GM19463 (cell line): Measurements from ENCODE around the gene PHETA1.
"Not testable (repeated sequence)": the region's sequence is repeated elsewhere in the genome, so short reads cannot be mapped to it uniquely, and the experiment has no call there.

Experiments
- ATAC-seq: cut with Tn5 transposase; IDR thresholded peaks from one replicate; pipeline ENCODE4 v1.9.1; 2021; ENCODE audit warnings: mild to moderate bottlenecking, moderate library complexity; ENCODE audit not compliant: unreplicated experiment

The PHETA1 gene

DNA sequence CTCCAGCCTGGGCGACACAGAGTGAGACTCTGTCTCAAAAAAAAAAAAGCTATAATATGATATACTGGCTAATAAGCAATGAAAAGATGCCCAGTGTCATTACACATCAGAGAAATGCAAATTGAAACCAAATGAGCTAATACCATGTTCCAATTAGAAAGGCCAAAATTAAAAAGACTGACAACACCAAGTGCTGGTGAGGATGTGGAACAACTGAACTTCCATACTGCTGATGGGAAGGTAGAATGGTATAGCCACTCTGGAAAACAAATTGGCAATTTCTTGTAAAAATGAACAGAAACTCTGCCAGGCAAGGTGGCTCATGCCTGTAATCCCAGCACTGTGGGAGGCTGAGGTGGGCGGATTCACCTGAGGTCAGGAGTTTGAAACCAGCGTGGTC lies 8.5 kb upstream of the PHETA1 start:
- ATAC-seq, result no peak

- not testable (repeated sequence) for ATAC-seq
Observed at GRCh38 chr12:111373231-111373630, 4.3 kb upstream of the PHETA1 start.

DNA sequence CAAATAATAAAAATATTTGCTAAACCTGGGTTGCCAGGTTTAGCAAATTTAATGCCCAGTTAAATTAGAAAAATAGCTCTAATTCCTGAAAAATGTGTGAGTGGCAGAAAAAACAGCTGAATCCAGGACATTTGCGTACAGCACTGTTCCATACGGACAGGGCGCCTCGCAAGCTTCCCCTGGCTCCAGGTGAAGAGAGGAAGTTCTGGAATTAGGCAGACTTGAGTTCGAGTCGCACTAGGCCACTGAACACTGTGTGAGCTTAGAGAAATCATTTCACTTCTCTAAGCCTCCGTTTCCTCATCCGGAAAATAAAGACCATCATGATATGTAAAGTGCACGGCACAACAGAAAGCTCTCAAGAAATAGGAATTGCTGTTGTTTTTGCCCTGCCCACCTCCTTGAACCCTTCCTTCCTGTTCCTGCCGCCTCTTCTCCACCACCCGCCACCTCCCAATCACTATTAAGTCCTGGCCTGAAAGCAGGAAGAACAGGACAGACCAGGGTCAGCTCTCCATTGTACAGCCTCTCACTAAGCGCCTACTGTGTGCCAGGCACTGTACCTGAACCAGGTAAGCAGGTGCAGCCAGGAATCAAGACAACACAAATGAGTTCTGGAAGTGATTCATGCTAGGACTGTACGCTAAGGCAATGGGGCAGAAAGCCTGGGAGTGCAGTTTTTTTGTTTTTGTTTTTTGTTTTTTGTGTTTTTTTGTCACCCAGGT lies 763 bp upstream of the PHETA1 start:
- no peak for ATAC-seq

DNA sequence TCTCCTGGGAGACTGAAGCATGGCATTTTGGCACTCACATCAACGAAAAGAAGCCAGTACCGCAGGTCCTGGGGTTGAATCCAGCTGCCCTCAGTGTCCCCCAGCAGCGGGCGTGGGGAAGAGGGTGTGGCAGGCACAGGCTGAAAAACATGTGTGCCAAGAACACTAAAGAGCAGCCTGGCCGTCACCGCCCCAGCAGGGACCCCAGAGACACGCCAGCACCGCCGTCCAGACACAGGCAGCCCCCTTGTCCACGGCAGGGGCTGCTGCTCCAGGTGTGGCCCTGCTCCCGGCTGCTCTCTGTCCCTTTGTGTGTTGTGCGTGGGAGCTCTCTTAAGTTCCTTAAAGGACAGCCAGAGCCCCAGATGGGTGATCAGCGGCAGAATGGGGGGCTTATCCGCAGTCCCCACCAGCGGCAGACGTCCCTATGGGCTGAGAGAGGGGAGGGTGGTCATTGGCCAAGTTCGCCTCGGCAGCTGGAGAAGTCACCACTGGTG lies 556 bp downstream of the PHETA1 start:
- ATAC-seq, result no peak

DNA sequence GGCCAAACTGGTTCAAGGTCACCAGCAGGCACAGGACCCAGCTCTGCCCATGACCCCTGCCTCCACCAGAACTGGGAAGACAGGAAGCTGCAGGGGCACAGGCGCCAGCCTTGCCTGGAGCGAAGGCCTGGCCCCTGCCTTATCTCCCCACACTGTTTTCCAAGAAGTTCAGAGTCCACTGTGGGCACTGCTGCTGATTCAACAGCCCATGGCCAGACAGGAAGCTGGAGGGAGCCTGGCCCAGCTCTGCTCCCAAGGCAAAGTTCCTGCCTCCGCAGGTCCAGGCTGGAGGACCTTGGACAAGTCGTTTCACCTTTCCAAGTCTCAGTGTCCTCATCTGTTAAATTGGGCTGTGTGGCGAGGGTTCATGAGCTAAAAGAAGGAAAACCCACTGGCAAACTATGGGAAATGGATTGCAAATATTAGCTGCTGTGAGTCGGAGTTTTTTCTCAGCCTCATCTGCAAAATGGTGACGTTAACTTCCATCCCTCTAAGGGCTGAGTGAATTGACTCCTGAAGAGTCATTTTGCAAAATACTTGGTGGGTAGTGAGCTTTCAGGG lies 1.2 kb downstream of the PHETA1 start:
- ATAC-seq, result no peak

DNA sequence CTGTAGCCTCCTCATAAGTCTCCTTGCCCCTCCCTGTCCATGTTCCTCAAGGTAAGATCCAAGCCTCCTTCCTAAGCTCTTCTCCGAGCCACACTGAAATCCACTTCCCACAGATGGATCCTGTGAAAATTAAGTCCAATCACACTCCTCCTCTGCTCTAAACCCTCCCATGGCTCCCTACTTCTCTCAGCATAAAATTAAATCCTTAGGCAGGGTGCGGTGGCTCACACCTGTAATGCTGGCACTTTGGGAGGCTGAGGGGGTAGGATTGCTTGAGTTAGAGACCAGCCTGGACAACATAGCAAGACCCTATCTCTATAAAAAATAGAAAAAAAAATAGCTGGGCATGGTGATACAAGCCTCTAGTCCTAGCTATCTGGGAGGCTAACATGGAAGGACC lies 2.3 kb downstream of the PHETA1 start:
- no peak for ATAC-seq

DNA sequence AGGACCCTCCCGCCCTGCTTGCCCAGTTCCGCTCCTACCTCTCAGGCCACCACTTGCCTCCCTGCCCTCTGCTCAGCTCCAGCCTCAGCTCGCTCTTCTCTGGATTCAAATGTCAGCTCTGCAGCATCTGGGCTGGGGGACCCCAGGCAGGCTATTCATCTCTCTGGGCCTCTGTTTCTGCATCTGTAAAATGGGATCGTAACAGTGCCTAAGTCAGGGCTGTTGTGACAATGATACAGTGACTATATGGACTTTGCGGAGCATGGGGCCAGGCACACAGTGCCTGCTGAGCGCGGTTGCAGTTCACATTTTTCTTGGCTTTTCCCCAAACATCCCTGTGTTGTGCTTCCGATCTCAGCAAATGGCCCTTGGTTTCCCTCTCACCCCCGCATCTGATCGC lies 2.8 kb downstream of the PHETA1 start:
- ATAC-seq, result no peak

DNA sequence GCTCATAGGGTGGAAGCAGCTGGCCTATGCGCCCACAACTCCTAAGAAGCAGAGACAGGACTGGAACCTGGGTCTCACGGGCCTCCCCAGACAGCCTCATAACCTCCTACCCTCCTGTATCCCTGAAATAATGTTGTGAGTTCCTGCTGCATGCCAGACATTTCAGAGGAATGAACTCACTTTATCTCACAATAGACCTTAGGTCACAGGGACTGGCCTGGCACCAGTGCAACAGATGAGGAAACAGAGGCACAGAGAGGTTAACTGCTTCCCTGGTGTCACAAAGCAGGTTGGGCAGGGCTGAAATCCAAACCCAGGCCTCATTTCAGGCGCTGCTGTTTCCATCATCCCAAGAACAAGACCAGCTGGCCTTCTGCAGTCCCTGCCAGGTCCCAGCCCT lies 5.3 kb downstream of the PHETA1 start:
- ATAC-seq, result no peak

DNA sequence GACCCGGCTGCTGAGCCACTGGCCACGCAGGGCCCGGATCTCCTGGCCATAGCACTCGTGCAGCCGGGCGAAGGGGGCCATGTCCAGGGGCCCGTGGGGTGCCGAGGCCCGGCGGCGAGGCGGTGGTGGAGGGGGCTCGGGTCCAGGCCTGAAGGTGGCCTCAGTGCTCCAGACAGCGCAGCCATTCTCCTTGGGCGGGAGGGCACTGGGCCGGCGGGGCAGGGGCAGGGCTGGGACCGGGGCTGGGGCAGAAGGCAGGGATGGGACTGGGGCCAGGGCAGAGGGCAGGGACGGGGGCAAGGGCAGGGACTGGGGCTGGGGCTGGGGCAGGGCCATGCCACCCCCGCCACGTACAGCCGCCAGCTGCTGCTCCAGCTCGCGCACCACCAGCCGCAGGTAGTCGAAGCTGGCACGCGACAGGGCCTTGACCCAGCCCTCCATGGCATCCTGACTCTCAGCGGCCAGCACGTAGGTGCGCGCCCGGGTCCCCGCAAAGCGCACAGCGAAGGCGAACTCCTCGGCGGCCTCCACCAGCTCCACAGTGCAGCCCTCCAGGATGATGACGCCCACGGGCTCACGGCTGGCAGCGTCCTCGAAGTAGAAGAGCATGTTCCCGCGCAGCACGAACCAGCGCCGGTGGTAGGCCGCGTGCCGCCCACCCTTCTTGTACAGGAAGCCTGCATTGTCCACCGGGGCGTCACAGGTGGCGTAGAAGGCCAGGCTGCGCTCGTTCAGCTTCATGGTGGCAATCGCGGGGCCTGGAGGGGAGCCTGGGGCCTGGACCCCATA lies 6.0 kb downstream of the PHETA1 start:
- no peak for ATAC-seq

GRCh38 chr12:111361717-111362576 lies 6.9 kb downstream of the PHETA1 start:
- no peak for ATAC-seq

GRCh38 chr12:111361073-111361716 lies 7.7 kb downstream of the PHETA1 start:
- no peak for ATAC-seq

DNA sequence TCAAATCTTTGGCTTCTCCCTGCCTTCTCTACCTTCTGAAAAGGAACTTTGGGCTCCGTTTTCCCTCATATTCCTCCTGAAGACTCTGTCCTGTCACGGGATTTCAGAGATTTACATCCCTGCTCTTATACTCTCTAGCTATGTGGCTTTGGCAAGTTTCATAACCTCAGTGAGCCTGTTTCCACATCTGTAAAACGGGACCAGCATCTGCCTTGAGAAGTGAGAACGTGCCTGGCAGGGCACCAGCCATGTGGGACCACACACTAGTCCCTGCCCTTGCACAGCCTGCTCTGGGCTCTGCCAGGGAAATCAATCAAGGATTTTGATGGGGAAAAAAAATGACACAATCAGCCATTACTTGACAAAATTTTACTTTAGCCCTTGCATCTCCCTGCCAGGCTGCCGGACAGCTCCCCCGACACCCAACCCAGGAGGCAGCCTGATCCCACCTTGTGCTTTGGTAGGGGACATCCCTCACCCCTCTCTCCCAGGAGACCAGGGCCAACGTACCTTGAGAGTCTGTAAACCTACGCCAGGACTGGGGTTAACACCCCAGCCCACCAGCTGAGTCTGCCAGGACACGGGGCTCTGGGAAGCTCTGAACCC lies 8.5 kb downstream of the PHETA1 start:
- no peak for ATAC-seq

DNA sequence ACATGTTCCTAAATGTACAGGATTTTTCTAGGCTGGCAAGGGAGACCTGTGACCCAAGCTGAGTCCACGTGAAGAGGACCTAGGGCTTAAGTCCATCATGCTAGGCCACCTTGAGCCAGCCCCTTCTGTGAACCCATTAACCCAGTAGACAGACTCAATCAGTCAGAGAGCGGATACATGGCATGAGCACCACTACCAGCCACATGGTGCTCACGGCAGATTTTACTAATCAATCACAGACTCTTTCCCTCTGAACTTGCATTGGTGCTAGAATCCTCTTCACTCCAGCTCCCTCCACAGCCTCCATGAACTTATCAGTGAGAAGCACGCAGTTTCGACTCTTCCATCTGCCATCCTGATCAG lies 9.0 kb downstream of the PHETA1 start:
- no peak for ATAC-seq

DNA sequence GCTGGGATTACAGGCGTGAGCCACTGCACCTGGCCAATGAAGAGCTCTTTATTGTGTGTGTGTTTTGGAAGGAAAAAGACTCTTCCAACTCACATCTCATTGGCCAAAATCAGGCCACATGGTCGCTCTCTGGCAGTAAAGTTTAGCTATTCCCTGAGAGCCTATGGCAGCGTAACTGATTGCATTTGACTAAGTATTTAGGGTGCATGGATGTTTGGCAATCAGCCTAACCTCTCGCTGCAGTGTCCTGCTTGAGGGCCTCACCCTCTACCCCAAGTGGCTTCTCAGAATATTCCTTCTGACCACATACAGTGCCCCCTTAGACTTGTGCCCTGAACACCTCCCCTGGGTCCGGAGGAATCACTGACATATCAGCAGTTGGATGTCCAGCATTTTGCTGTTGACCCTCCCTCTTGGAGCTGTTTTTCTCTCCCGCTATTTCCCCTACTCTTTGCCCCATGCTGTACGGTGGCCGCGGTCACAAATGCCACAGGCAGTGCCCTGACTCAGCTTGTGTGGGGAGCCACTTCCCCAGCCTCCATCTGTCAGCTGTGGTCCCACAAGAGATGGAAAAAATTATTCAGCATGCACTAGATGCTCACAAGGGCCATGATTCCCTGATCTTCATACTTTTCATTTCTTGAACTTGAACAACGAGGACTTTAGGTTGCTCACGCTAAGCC lies 9.5 kb downstream of the PHETA1 start:
- ATAC-seq, result no peak

DNA sequence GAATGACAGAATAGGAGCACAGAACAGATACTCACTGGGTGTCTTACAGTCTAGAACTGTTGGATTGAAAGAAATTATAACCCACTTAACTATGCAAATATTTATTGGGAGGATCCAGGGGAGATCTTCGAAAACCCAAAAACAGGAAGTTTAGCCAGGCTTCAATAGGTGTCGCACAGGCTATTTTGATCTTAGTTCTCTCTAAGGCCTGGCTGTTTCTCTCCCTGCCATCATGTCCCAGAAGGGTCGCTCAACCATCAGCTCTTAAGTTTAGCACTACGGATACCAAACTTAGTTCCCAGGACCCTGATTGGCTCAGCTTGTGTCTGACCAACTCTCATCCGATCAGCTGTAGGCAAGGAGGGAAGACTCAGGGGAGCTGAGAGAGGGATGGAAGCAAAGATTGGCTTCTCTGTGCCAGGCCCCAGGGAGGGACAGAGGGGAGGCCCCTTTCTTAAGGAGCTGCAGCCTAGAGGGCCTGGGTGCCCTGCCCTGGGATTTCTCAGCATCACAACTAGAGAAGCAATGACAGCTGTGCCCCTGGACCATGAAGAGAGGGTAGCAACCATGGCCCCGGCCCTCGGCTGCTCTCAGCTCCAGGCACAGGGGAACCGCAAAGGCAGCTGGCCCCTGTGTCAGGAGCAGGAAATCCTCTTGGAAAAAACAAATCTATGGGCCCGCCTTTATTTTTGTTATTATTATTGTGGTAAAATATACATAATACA lies 13.5 kb downstream of the PHETA1 start:
- no peak for ATAC-seq

DNA sequence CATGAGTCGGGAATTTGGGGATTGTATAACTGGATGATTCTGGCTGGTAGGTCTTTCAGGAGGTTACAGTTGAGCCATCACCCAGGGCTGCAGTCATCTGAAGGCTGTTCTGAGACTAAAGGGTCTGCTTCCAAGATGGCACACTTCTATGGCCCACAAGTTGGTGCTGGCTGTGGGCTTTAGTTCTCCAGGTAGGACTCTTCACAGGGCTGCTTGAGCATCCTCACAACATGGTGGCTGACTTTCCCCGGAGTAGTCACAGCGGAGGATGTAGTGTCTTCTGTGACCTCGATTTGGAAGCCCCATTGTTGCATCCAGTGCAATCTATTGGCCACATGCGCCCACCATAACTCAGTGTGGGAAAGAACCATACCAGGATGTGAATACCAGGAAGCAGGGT lies 14.4 kb downstream of the PHETA1 start:
- ATAC-seq, result no peak

DNA sequence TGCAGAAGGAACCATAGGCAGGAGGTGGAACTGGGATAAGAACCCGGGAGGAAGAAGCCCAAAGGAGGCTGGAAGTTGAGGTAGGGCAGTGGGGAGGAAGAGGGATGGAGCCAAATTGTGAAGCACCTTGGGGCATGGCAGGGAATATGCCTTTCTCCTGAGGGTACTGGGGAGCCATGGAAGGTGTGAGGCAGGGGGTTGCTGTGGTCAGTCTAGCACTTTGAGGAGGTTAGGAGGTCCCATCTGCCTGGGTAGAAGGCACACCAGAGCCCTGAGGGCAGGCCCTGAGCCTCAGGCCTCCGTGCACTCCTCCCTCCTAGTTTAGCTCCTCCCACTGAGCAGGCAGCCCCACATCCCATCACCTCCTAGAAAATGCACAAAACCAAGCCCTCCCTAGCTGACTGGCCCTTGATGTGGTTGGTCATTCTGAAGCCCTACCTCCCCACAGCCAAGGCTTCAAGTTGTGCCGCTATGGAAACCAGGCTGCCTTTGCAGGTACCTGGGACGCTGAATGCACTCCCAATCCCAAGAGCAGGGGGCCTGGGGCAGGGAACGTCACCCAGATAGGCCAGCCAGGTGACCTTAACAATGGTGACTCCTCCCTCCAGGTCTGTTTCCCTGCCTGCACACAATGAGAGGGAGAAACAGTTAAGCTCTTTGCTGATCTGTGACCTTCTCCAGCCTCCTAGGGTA lies 15.1 kb downstream of the PHETA1 start:
- ATAC-seq, result no peak

- ATAC-seq, result no peak
Observed at GRCh38 chr12:111353026-111353425, 15.9 kb downstream of the PHETA1 start.
